Stimulated activated naive CD8-positive, alpha-beta T cell treated with anti-CD3 and anti-CD28 coated beads, Interleukin-15, amount 100 ng/mL, for 72 hours (primary cell): ENCODE measurements around the gene CARF.
A peak's percentile ranks its signal among the peaks of the same experiment; 100 is the strongest.
"Not testable (repeated sequence)": the region's sequence is repeated elsewhere in the genome, so short reads cannot be mapped to it uniquely, and the experiment has no call there.

Experiments
- ATAC-seq: fragments of 150-1000 bp; cut with Tn5 transposase; 2 replicates; pipeline ENCODE4 v1.10.0; 2021; ENCODE audit warnings: mild to moderate bottlenecking, moderate library complexity
- DNase-seq, 2 donors: peaks; one replicate each; pipeline ENCODE4 v3.0.0; 2021 to 2022
- H3K27ac Mint-ChIP-seq, 2 donors: one replicate each; pipeline ENCODE4 v1.8.0; 2022; ENCODE audit warnings: mild to moderate bottlenecking in 2 of 2, mixed read lengths in 2 of 2, moderate library complexity in 2 of 2
- H3K27me3 Mint-ChIP-seq: one replicate; pipeline ENCODE4 v1.8.0; 2022; ENCODE audit warnings: mixed read lengths
- H3K4me1 Mint-ChIP-seq: one replicate; pipeline ENCODE4 v1.8.0; 2022; ENCODE audit warnings: mild to moderate bottlenecking, mixed read lengths
- H3K4me3 Mint-ChIP-seq, 2 donors: one replicate each; pipeline ENCODE4 v1.8.0; 2022; ENCODE audit warnings: mild to moderate bottlenecking in 2 of 2, mixed read lengths in 2 of 2, moderate library complexity in 1 of 2
- H3K9me3 Mint-ChIP-seq, 2 donors: one replicate each; pipeline ENCODE4 v1.8.0; 2022; ENCODE audit warnings: mixed read lengths in 2 of 2

CARF gene

GRCh38 chr2:202911512-202912341 is at the start of gene CARF, which contains the start of gene WDR12:
Gene CARF (plus strand): TSS chr2:202912275. CDS start chr2:202941903, 29,628 bp downstream.
Gene WDR12 (minus strand): TSS chr2:202911673. CDS start chr2:202911476, 197 bp downstream.
- ATAC-seq (peak; percentile 94), DNase-seq (peak; percentile 86 to 91)
- Mint-ChIP-seq H3K4me1 (peaks cover 37% of the 10 kb centered on the region), H3K4me3 (peak within 1 kb of the TSS; percentile 97 to 99), H3K9me3 (no peaks in the 10 kb centered on the region), H3K27ac (peak within 1 kb of the TSS; percentile 95 to 98), H3K27me3 (no peaks in the 10 kb centered on the region)

GRCh38 chr2:202870431-202871299 is 41.4 kb upstream of the CARF start:
- Mint-ChIP-seq H3K4me3 (peak overlapping the region; percentile 89), H3K27ac (peak overlapping the region; percentile 95 to 96), H3K4me1 (peaks cover 5% of the 10 kb centered on the region), H3K9me3 (no peaks in the 10 kb centered on the region), H3K27me3 (no peaks in the 10 kb centered on the region)
- DNase-seq (peak; percentile 65 to 82), ATAC-seq (peak; percentile 89)

GRCh38 chr2:202871300-202872141 is 40.6 kb upstream of the CARF start, which contains the start of gene ICA1L:
Gene ICA1L (minus strand): TSS chr2:202871766. CDS start chr2:202829009, 42,757 bp downstream.
- ATAC-seq, result peak; percentile 79
- H3K4me1 Mint-ChIP-seq, result peaks cover 5% of the 10 kb centered on the region
- no peaks in the 10 kb centered on the region for H3K9me3 Mint-ChIP-seq
- H3K27ac Mint-ChIP-seq, result peak within 1 kb of the TSS; percentile 95 to 98
- peak; percentile 70 to 83 for DNase-seq
- H3K4me3 Mint-ChIP-seq, result peak within 1 kb of the TSS; percentile 89
- H3K27me3 Mint-ChIP-seq, result no peaks in the 10 kb centered on the region

- H3K27me3 Mint-ChIP-seq, result no peaks in the 10 kb centered on the region
- H3K9me3 Mint-ChIP-seq, result no peaks in the 10 kb centered on the region
- no peak for ATAC-seq
- no peak for DNase-seq
- H3K4me1 Mint-ChIP-seq, result no peaks in the 10 kb centered on the region
- H3K27ac Mint-ChIP-seq, result no peak overlapping the region
- H3K4me3 Mint-ChIP-seq, result no peak overlapping the region
These were observed 34.4 kb upstream of the CARF start for GRCh38 chr2:202877699-202878098.

- H3K4me3 Mint-ChIP-seq, result no peak overlapping the region
- no peaks in the 10 kb centered on the region for H3K9me3 Mint-ChIP-seq
- H3K27ac Mint-ChIP-seq, result peak overlapping the region in 1 of 2 donors; percentile 25
- DNase-seq (no peak), ATAC-seq (no peak)
- H3K27me3 Mint-ChIP-seq, result no peaks in the 10 kb centered on the region
- no peaks in the 10 kb centered on the region for H3K4me1 Mint-ChIP-seq
These were observed 30.5 kb upstream of the CARF start for GRCh38 chr2:202881570-202881969.

GRCh38 chr2:202883987-202884675 is 27.9 kb upstream of the CARF start:
- H3K27ac Mint-ChIP-seq, result peak overlapping the region; percentile 38 to 78
- H3K9me3 Mint-ChIP-seq, result no peaks in the 10 kb centered on the region
- H3K4me1 Mint-ChIP-seq, result no peaks in the 10 kb centered on the region
- ATAC-seq, result no peak
- no peak for DNase-seq
- no peak overlapping the region for H3K4me3 Mint-ChIP-seq
- no peaks in the 10 kb centered on the region for H3K27me3 Mint-ChIP-seq

GRCh38 chr2:202885190-202885589 is 26.9 kb upstream of the CARF start:
- ATAC-seq (no peak), DNase-seq (no peak)
- Mint-ChIP-seq H3K27me3 (no peaks in the 10 kb centered on the region), H3K4me1 (no peaks in the 10 kb centered on the region), H3K4me3 (no peak overlapping the region), H3K9me3 (no peaks in the 10 kb centered on the region), H3K27ac (peak overlapping the region in 1 of 2 donors; percentile 59)

GRCh38 chr2:202905507-202905906 is 6.6 kb upstream of the CARF start:
- not testable (repeated sequence) for H3K4me3 Mint-ChIP-seq, DNase-seq, ATAC-seq, H3K27me3 Mint-ChIP-seq
- peak overlapping the region in 1 of 2 donors; percentile 44 for H3K27ac Mint-ChIP-seq
- peaks cover 0 to 13% of the 10 kb centered on the region in 2 donors for H3K9me3 Mint-ChIP-seq
- H3K4me1 Mint-ChIP-seq, result peaks cover 44% of the 10 kb centered on the region

GRCh38 chr2:202908186-202908585 is 3.9 kb upstream of the CARF start:
- Mint-ChIP-seq H3K4me1 (peaks cover 48% of the 10 kb centered on the region), H3K4me3 (no peak overlapping the region), H3K27ac (peak overlapping the region in 1 of 2 donors; percentile 48), H3K27me3 (no peaks in the 10 kb centered on the region), H3K9me3 (peaks cover 0 to 13% of the 10 kb centered on the region in 2 donors)
- DNase-seq (no peak), ATAC-seq (no peak)

GRCh38 chr2:202909394-202910192 is 2.5 kb upstream of the CARF start:
- H3K4me3 Mint-ChIP-seq, result peak overlapping the region; percentile 97 to 99
- ATAC-seq (no peak), DNase-seq (no peak)
- no peaks in the 10 kb centered on the region for H3K27me3 Mint-ChIP-seq
- peaks cover 0 to 9% of the 10 kb centered on the region in 2 donors for H3K9me3 Mint-ChIP-seq
- peaks cover 39% of the 10 kb centered on the region for H3K4me1 Mint-ChIP-seq
- peak overlapping the region in 1 of 2 donors; percentile 33 for H3K27ac Mint-ChIP-seq

- DNase-seq, H3K27me3 Mint-ChIP-seq, ATAC-seq, H3K9me3 Mint-ChIP-seq: not testable (repeated sequence)
- peak overlapping the region; percentile 97 to 99 for H3K4me3 Mint-ChIP-seq
- peak overlapping the region in 1 of 2 donors; percentile 33 for H3K27ac Mint-ChIP-seq
- H3K4me1 Mint-ChIP-seq, result peaks cover 37% of the 10 kb centered on the region
These were observed 1.8 kb upstream of the CARF start for GRCh38 chr2:202910250-202910649.

- no peaks in the 10 kb centered on the region for H3K27me3 Mint-ChIP-seq
- H3K27ac Mint-ChIP-seq, result no peak overlapping the region
- peaks cover 0 to 2% of the 10 kb centered on the region in 2 donors for H3K9me3 Mint-ChIP-seq
- peak overlapping the region; percentile 97 to 99 for H3K4me3 Mint-ChIP-seq
- peaks cover 37% of the 10 kb centered on the region for H3K4me1 Mint-ChIP-seq
- no peak for ATAC-seq
- DNase-seq, result no peak
These were observed 1.4 kb upstream of the CARF start for GRCh38 chr2:202910698-202911097.

GRCh38 chr2:202911203-202911511 is 918 bp upstream of the CARF start:
- Mint-ChIP-seq H3K27ac (peak overlapping the region; percentile 93 to 98), H3K4me1 (peaks cover 37% of the 10 kb centered on the region), H3K27me3 (no peaks in the 10 kb centered on the region), H3K4me3 (peak overlapping the region; percentile 97 to 99), H3K9me3 (no peaks in the 10 kb centered on the region)
- ATAC-seq, result peak; percentile 2
- no peak for DNase-seq
